Measurements from ENCODE around the gene SRP72. TPM values are rescaled to one million over a fixed set of nuclear protein-coding genes. Genes with fewer than 3 reads are reported as not detected.

The SRP72 gene
- total and polyA plus RNA-seq, 4 donors, result 32.1 to 69.7 (median 40.7) TPM

- WGBS, result 92% methylated on average over 1 of the region's 1 CpG
- Histone ChIP-seq H3K9me3 (ENCODE audit: control insufficient read depth in 4 of 4, low read length in 3 of 4) (no peaks in the 10 kb centered on the region), H3K9ac (ENCODE audit: low read depth in 1 of 2, low read length in 2 of 2) (no peak overlapping the region), H3K36me3 (ENCODE audit: control insufficient read depth in 4 of 4, insufficient read depth in 3 of 4, low read depth in 1 of 4, low read length in 3 of 4) (no peaks in the 10 kb centered on the region), H3K27me3 (ENCODE audit: control insufficient read depth in 4 of 4, insufficient read depth in 4 of 4, low read length in 3 of 4) (peaks cover 0 to 11% (median 0%) of the 10 kb centered on the region in 4 donors), H3K27ac (ENCODE audit: low read depth in 1 of 2, low read length in 2 of 2) (no peak overlapping the region), H3K4me1 (ENCODE audit: control insufficient read depth in 4 of 4, insufficient read depth in 4 of 4, low read length in 3 of 4) (no peaks in the 10 kb centered on the region), H3K4me3 (ENCODE audit: low read depth in 1 of 3, low read length in 3 of 3) (no peak overlapping the region)
- DNase-seq (ENCODE audit: low spot score), result no peak
- TF ChIP-seq RAD21 (IDR thresholded peaks at IDR 0.05), result no peak
- TF ChIP-seq CTCF (IDR thresholded peaks at IDR 0.05; ENCODE audit: low read depth, low read length, missing input control), result no peak
These were observed 69.7 kb downstream of the SRP72 start for GRCh38 chr4:56537147-56537546.

GRCh38 chr4:56540826-56541225 is 73.4 kb downstream of the SRP72 start:
- peaks cover 0 to 4% (median 0%) of the 10 kb centered on the region in 4 donors for H3K4me1 ChIP-seq (ENCODE audit: control insufficient read depth in 4 of 4, insufficient read depth in 4 of 4, low read length in 3 of 4)
- no peaks in the 10 kb centered on the region for H3K9me3 ChIP-seq (ENCODE audit: control insufficient read depth in 4 of 4, low read length in 3 of 4)
- DNase-seq (ENCODE audit: low spot score), result no peak
- no peak overlapping the region for H3K27ac ChIP-seq (ENCODE audit: low read depth in 1 of 2, low read length in 2 of 2)
- H3K36me3 ChIP-seq (ENCODE audit: control insufficient read depth in 4 of 4, insufficient read depth in 3 of 4, low read depth in 1 of 4, low read length in 3 of 4), result no peaks in the 10 kb centered on the region
- no peak overlapping the region for H3K9ac ChIP-seq (ENCODE audit: low read depth in 1 of 2, low read length in 2 of 2)
- 87% methylated on average over 4 of the region's 4 CpGs for WGBS
- TF ChIP-seq HNF4A (conservative IDR thresholded peaks at IDR 0.05), result no peak
- TF ChIP-seq EGR1 (IDR thresholded peaks at IDR 0.05; ENCODE audit: low read depth in 2 of 2), result no peak
- TF ChIP-seq, protein P1, sequence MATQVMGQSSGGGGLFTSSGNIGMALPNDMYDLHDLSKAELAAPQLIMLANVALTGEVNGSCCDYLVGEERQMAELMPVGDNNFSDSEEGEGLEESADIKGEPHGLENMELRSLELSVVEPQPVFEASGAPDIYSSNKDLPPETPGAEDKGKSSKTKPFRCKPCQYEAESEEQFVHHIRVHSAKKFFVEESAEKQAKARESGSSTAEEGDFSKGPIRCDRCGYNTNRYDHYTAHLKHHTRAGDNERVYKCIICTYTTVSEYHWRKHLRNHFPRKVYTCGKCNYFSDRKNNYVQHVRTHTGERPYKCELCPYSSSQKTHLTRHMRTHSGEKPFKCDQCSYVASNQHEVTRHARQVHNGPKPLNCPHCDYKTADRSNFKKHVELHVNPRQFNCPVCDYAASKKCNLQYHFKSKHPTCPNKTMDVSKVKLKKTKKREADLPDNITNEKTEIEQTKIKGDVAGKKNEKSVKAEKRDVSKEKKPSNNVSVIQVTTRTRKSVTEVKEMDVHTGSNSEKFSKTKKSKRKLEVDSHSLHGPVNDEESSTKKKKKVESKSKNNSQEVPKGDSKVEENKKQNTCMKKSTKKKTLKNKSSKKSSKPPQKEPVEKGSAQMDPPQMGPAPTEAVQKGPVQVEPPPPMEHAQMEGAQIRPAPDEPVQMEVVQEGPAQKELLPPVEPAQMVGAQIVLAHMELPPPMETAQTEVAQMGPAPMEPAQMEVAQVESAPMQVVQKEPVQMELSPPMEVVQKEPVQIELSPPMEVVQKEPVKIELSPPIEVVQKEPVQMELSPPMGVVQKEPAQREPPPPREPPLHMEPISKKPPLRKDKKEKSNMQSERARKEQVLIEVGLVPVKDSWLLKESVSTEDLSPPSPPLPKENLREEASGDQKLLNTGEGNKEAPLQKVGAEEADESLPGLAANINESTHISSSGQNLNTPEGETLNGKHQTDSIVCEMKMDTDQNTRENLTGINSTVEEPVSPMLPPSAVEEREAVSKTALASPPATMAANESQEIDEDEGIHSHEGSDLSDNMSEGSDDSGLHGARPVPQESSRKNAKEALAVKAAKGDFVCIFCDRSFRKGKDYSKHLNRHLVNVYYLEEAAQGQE (IDR thresholded peaks at IDR 0.05), result no peak
- peaks cover 0 to 3% (median 0%) of the 10 kb centered on the region in 4 donors for H3K27me3 ChIP-seq (ENCODE audit: control insufficient read depth in 4 of 4, insufficient read depth in 4 of 4, low read length in 3 of 4)
- H3K4me3 ChIP-seq (ENCODE audit: low read depth in 1 of 3, low read length in 3 of 3), result no peak overlapping the region

DNA sequence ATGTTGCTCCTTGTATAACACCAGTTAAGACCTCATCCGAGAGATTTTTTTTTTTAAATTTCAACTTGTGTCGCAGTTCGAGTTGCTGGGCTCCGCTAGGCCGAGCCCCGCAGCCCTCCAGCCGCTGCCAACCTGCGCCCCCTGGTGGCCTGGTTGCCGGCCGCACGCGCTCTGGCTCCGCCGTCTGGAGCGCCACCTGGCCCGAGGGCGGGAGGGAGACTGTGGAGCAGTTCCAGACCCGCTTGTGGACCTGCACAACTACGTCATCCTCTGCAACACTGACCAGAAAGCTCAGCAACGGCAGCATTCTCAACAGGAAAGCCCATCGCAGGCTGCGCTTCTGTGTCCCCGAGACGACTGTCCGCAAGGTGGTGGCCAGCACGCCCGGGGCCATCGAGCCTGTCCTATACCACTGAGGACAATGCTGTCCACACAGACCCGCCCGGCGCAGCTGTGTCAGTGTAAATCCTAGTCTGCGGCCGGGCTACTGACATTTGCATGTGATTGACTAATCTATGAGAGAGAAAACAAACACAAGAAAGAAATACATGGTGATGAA is 77.2 kb downstream of the SRP72 start:
- TF ChIP-seq YY1 (IDR thresholded peaks at IDR 0.05), result no peak
- TF ChIP-seq CTCF (IDR thresholded peaks at IDR 0.05; ENCODE audit: low read depth, low read length, missing input control), result peak; percentile 91
- TF ChIP-seq, protein P2, sequence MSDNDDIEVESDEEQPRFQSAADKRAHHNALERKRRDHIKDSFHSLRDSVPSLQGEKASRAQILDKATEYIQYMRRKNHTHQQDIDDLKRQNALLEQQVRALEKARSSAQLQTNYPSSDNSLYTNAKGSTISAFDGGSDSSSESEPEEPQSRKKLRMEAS (IDR thresholded peaks at IDR 0.05), result peak; percentile 23
- peak; percentile 82 to 93 for TF ChIP-seq RAD21 (IDR thresholded peaks at IDR 0.05)
- Histone ChIP-seq H3K27me3 (ENCODE audit: control insufficient read depth in 4 of 4, insufficient read depth in 4 of 4, low read length in 3 of 4) (peaks cover 0 to 4% (median 0%) of the 10 kb centered on the region in 4 donors), H3K9ac (ENCODE audit: low read depth in 1 of 2, low read length in 2 of 2) (no peak overlapping the region), H3K36me3 (ENCODE audit: control insufficient read depth in 4 of 4, insufficient read depth in 3 of 4, low read depth in 1 of 4, low read length in 3 of 4) (no peaks in the 10 kb centered on the region), H3K27ac (ENCODE audit: low read depth in 1 of 2, low read length in 2 of 2) (no peak overlapping the region), H3K4me3 (ENCODE audit: low read depth in 1 of 3, low read length in 3 of 3) (peak overlapping the region in 2 of 3 donors; percentile 9 to 13), H3K4me1 (ENCODE audit: control insufficient read depth in 4 of 4, insufficient read depth in 4 of 4, low read length in 3 of 4) (peaks cover 0 to 4% (median 0%) of the 10 kb centered on the region in 4 donors), H3K9me3 (ENCODE audit: control insufficient read depth in 4 of 4, low read length in 3 of 4) (no peaks in the 10 kb centered on the region)
- peak; percentile 96 for DNase-seq (ENCODE audit: low spot score)
- WGBS, result 3% methylated on average over 33 of the region's 33 CpGs
